ENCODE measurements around the gene GJD3.

The GJD3 gene

DNA sequence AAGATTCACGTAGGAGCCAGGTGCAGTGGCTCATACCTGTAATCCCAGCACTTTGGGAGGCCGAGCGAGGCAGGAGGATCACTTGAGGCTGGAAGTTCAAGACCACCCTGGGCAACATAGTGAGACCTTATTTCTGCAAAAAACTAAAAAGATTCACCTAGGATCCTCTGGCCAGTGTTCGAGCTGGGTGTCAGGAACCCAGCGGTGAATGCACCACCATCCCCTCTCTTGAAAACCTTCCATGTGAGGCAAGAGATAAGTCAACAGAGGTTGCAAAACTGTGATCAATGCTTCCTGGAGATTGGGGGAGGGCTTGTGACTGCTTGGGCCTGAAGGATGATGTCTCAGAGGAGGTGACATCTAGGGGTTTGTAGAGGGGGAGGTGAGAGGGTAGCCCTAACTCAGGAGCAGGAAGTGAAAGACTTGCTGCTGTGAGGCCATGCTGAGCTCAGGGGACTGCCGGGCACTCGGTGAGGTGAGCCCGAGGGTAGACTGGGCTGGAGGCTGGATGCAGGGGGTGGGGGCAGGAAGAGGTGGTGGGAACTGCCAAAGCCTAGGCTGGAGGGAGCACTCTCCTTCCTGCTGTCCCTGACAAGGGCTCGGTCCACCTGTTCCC is 11.7 kb downstream of the GJD3 start:
- no peak overlapping the region for H3K27ac ChIP-seq
- TF ChIP-seq, protein P1, sequence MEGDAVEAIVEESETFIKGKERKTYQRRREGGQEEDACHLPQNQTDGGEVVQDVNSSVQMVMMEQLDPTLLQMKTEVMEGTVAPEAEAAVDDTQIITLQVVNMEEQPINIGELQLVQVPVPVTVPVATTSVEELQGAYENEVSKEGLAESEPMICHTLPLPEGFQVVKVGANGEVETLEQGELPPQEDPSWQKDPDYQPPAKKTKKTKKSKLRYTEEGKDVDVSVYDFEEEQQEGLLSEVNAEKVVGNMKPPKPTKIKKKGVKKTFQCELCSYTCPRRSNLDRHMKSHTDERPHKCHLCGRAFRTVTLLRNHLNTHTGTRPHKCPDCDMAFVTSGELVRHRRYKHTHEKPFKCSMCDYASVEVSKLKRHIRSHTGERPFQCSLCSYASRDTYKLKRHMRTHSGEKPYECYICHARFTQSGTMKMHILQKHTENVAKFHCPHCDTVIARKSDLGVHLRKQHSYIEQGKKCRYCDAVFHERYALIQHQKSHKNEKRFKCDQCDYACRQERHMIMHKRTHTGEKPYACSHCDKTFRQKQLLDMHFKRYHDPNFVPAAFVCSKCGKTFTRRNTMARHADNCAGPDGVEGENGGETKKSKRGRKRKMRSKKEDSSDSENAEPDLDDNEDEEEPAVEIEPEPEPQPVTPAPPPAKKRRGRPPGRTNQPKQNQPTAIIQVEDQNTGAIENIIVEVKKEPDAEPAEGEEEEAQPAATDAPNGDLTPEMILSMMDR (conservative IDR thresholded peaks at IDR 0.05), result no peak

GRCh38 chr17:40352237-40352778 is 12.2 kb downstream of the GJD3 start:
- TF ChIP-seq, protein P1 (conservative IDR thresholded peaks at IDR 0.05), result no peak
- H3K27ac ChIP-seq, result no peak overlapping the region

DNA sequence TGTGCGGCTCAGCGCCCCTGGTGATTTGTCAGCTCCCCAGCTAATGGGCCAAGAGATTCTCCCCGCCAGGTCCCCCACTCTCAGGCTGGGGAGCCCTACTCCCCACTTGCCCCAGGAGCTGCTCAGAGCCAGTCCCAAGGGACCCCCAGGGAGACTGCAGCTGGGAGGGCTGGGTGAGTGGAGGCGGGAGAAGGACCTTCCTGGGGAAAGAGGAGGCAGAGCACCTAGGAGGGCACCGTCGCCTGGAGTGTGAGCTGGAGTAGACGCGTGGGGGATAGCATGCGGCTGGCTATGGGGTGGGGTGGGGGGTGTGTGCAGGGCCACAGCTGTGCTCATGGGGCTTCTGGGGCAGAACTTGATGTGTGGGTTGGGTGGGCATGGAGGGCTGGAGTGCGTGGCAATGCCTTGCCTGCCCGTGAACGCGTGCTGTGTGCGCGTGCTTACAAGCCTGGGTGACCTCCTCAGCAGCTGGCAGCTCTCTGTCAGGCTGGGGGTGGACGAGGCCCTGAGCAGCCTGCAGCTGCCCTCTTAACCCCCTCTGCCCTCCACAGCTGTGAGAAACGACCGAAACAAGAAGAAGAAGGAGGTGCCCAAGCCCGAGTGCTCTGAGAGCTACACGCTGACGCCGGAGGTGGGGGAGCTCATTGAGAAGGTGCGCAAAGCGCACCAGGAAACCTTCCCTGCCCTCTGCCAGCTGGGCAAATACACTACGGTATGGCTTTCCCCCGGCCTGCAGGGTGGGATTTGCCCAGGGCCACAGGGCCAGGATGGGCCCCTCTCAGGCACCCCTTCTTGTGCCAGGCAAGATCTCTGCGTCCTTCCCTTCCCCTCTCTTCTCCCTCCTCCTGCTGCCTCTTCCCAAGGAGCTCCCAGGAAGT is 12.9 kb downstream of the GJD3 start:
- TF ChIP-seq, protein P1 (conservative IDR thresholded peaks at IDR 0.05), result no peak
- no peak overlapping the region for H3K27ac ChIP-seq

DNA sequence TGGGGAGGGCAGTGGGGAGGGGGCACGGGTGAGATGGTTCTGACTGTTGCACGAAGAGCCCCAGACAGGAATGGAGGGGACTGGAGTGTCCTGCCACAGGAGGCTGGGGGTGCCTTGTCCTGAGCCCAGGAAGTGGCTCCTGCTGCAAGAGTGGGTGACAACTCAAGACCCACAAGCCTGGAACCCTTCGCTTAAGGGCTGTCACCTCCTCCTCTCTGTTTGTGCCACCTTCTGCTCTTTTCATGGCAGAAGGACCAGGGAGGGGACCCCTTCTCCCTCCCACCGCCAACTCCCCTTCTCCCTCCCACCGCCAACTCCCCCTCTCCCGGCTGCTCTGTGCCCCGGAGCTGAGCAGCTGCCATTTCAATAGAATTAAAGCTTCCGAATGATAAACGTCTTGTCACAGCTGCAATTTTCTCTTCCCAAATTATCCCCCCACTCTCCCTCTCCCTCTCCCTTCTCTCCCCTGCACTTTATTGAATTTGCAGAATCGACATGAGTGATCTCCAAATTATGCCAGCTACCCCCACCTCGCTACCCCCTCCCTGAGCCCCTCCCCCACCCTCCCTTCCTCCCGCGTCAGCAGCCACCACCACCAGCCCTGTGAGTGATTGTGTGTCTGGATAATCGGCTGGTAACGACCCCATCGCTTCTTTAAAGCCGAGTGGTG is 13.7 kb downstream of the GJD3 start:
- no peak overlapping the region for H3K27ac ChIP-seq
- TF ChIP-seq, protein P1 (conservative IDR thresholded peaks at IDR 0.05), result no peak

GRCh38 chr17:40349895-40350688 is 14.4 kb downstream of the GJD3 start:
- TF ChIP-seq, protein P1 (conservative IDR thresholded peaks at IDR 0.05), result no peak
- no peak overlapping the region for H3K27ac ChIP-seq

DNA sequence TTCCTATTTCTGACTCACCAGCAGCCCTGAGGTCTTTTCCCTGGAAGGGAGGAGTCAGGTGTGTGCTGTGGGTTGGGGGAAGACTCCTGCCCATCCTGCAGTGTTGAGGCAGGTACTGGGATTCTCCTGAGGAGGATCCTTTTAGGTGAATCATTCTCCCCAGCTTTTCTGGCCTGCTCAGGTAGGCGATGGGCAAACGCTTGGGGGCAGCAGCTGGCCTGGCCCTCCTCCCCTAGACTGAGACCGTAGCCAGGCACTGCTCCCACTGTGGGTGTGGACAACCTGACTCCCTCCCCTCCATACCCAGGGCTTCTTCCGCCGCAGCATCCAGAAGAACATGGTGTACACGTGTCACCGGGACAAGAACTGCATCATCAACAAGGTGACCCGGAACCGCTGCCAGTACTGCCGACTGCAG is 15.1 kb downstream of the GJD3 start:
- H3K27ac ChIP-seq, result no peak overlapping the region
- TF ChIP-seq, protein P1 (conservative IDR thresholded peaks at IDR 0.05), result no peak

Measured in VCaP (cell line).